HepG2 (cell line): ENCODE results near the gene PLCL1. TPM values are rescaled to one million over a fixed set of nuclear protein-coding genes. Genes with fewer than 3 reads are reported as not detected.

Source experiments
- ATAC-seq: fragments of 200-7000 bp; cut with Tn5 transposase; 3 replicates; pipeline ENCODE4 v1.9.1; 2020; ENCODE audit warnings: mild to moderate bottlenecking, moderate library complexity
- BruUV-seq: library from RNA; stranded (reverse); fragments of 400-500 nt; replicated peaks from 2 replicates; lab custom pipeline; 2021; lab: Mats Ljungman, UMichigan
- CTCF ChIA-PET: fragments of 300-600 bp; formaldehyde crosslinking; extraction: SDS; loops from one replicate; lab custom pipeline; 2021; ENCODE audit warnings: low total read pairs, inconsistent platforms, low intra/inter-chr PET ratio; lab: Yijun Ruan, JAX
- POLR2A ChIA-PET: fragments of 350-600 bp; sonication (Branson Sonifier 250); formaldehyde crosslinking; loops from one replicate; lab custom pipeline; 2020; ENCODE audit warnings: antibody characterized with exemption, inconsistent platforms; lab: Yijun Ruan, JAX
- DNase-seq: peaks from one replicate; pipeline ENCODE4 v3.0.0-alpha.2; 2015; ENCODE audit warnings: low spot score
- FAIRE-seq: peaks from 3 replicates; lab custom pipeline; 2011; peaks lifted over from hg19 to GRCh38; lab: Jason Lieb, UNC
- H2AFZ ChIP-seq: one replicate; pipeline ENCODE4 v1.6.1; 2011; ENCODE audit warnings: low read length, inconsistent platforms
- H3K27ac ChIP-seq: fragments of 300-600 bp; 3 replicates; pipeline ENCODE4 v1.8.0; 2011; ENCODE audit warnings: mixed run types, mild to moderate bottlenecking, mixed read lengths, low read length, inconsistent platforms; ENCODE audit not compliant: insufficient read depth; ENCODE audit errors: extremely low read length
- H3K27me3 ChIP-seq, 2 experiments: fragments of 200-600 bp in 1 of 2; 2 replicates in 1 of 2; 3 replicates in 1 of 2; pipeline versions ENCODE4 v1.6.0 to v1.8.0; 2011; ENCODE audit warnings: low read length in 2 of 2, mild to moderate bottlenecking in 2 of 2, moderate library complexity in 2 of 2, inconsistent platforms in 1 of 2; ENCODE audit not compliant: insufficient read depth in 2 of 2, control insufficient read depth in 1 of 2
- H3K36me3 ChIP-seq, 2 experiments: fragments of 200-600 bp in 1 of 2; replicated peaks in 1 of 2; 2 replicates in 1 of 2; 3 replicates in 1 of 2; pipeline versions ENCODE4 v1.5.1 to v1.8.0; 2011; ENCODE audit warnings: low read length in 2 of 2, inconsistent platforms in 1 of 2; ENCODE audit not compliant: insufficient read depth in 2 of 2, control insufficient read depth in 1 of 2
- H3K4me1 ChIP-seq: 2 replicates; pipeline ENCODE4 v1.5.1; 2012; ENCODE audit warnings: low read length, inconsistent platforms; ENCODE audit not compliant: insufficient read depth
- H3K4me2 ChIP-seq: 2 replicates; pipeline ENCODE4 v1.6.0; 2011; ENCODE audit warnings: low read depth, low read length, inconsistent platforms
- H3K4me3 ChIP-seq, 3 experiments: fragments of 200-600 bp in 1 of 3; sonication (generic), shearing (Covaris generic) in 1 of 3; replicated peaks in 1 of 3; 2 replicates each; pipeline ENCODE4 v1.5.1; 2011 to 2016; ENCODE audit warnings: low read length in 3 of 3, inconsistent platforms in 2 of 3, low read depth in 2 of 3, mild to moderate bottlenecking in 2 of 3, control low read depth in 1 of 3, mixed read lengths in 1 of 3; ENCODE audit not compliant: insufficient read depth in 1 of 3
- H3K79me2 ChIP-seq: one replicate; pipeline ENCODE4 v1.6.1; 2011; ENCODE audit warnings: low read length, inconsistent platforms; ENCODE audit not compliant: insufficient read depth
- H3K9ac ChIP-seq: 2 replicates; pipeline ENCODE4 v1.6.0; 2011; ENCODE audit warnings: mild to moderate bottlenecking, low read depth, low read length, inconsistent platforms; ENCODE audit not compliant: insufficient read depth
- H3K9me3 ChIP-seq: 2 replicates; pipeline ENCODE4 v1.5.1; 2012; ENCODE audit warnings: mild to moderate bottlenecking, low read length
- H4K20me1 ChIP-seq: 2 replicates; pipeline ENCODE4 v1.6.0; 2011; ENCODE audit warnings: inconsistent platforms, mild to moderate bottlenecking, low read length, moderate library complexity; ENCODE audit not compliant: insufficient read depth
- JUND ChIP-seq: sonication (generic); formaldehyde crosslinking; IDR thresholded peaks from 2 replicates; pipeline ENCODE4 v1.8.0; 2022; ENCODE audit warnings: mild to moderate bottlenecking, missing genetic modification reagents
- NCOA2 ChIP-seq: sonication (generic); formaldehyde crosslinking; IDR thresholded peaks from 2 replicates; pipeline ENCODE4 v1.8.0; 2022; ENCODE audit warnings: inconsistent platforms
- PCBP2 ChIP-seq: fragments of 200-400 bp; formaldehyde crosslinking; optimal IDR thresholded peaks from 2 replicates; pipeline ENCODE3; 2018; ENCODE audit warnings: low read length, low read depth; ENCODE audit not compliant: poor library complexity, severe bottlenecking
- ZBTB20 ChIP-seq: sonication (generic); formaldehyde crosslinking; IDR thresholded peaks from 2 replicates; pipeline ENCODE4 v1.8.1; 2023; ENCODE audit warnings: missing genetic modification reagents, low read depth, mild to moderate bottlenecking, borderline replicate concordance
- WGBS: methylation state at CpG from one replicate; pipeline ENCODE4 v1.1.6; 2017; ENCODE audit warnings: low lambda C conversion rate; 5-methylcytosine and 5-hydroxymethylcytosine counted together
- in situ Hi-C: cut with HindIII; loops from 2 replicates; pipeline ENCODE4 v1.10.0; 2017; ENCODE audit warnings: low pct_unique_long_range_greater_than_20kb; ENCODE audit not compliant: extremely low pct_ligation_motif_present
- intact Hi-C: fragments of 100-400 bp; cut with micrococcal nuclease; formaldehyde crosslinking; loops from one replicate; pipeline ENCODE4 v1.10.0; 2022; ENCODE audit not compliant: unreplicated experiment
- polyA plus RNA-seq, 8 experiments: library from polyadenylated mRNA; depleted of rRNA in 3 of 8; stranded (reverse) in 7 of 8; unstranded in 1 of 8; fragments of >200 nt; fragmentation: Illumina TruSeq in 4 of 8; extraction: Trizol in 4 of 8; gene quantifications; 2 replicates each; pipeline versions ENCODE4 v1.2.1 to v1.2.3, GENCODE V29; 2011 to 2016; ENCODE audit warnings: low read depth in 4 of 8, missing spikeins in 1 of 8, mixed read lengths in 1 of 8; ENCODE audit not compliant: insufficient read depth in 1 of 8
- total RNA-seq, 5 experiments: library from RNA; depleted of rRNA; stranded (reverse); fragments of >200 nt; fragmentation: Illumina TruSeq; extraction: Trizol; gene quantifications; 2 replicates each; pipeline ENCODE4 v1.2.3, GENCODE V29; 2016; ENCODE audit warnings: low read depth in 1 of 5
- TF ChIP-seq, protein P1 (sequence below), 2 experiments: sonication (generic) in 1 of 2; formaldehyde crosslinking in 1 of 2; IDR thresholded peaks; 2 replicates each; pipeline versions ENCODE4 v1.6.1 to v1.9.0; 2014 to 2022; ENCODE audit warnings: antibody characterized with exemption in 1 of 2, borderline replicate concordance in 1 of 2, inconsistent platforms in 1 of 2, low read depth in 1 of 2, missing genetic modification reagents in 1 of 2

The PLCL1 gene
- total and polyA plus RNA-seq, 2 of the 13 experiments (the other 11 are each of a cell fraction or from before 2014, with no cell fraction given), result not detected

DNA sequence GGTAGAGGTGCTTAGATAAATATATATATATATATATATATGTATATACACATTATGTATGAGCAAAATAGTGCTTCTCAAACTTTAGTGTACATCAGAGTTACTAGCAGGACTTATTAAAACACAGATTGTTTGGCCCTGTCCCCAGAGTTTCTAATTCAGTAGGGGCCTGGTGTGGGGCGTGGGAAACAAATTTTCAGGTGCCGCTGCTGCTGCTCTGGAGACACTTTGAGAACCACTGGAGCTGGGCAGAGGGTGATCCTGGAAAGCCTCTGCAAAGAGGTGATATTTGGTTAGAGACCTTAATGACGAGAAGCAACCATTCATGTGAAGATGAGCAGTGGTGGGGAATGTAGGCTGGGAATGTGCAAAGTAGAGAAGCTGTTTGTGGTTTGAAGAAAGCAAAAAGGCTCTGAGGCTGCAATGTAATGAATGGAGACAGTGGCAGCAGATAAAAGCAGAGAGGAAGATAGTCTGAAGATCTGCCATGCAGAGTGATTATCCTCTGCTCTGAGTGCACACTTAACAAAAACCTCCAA, 142.9 kb downstream of the PLCL1 start:
- no peaks in the 10 kb centered on the region for H3K79me2 ChIP-seq
- H3K9me3 ChIP-seq, result no peaks in the 10 kb centered on the region
- H3K27ac ChIP-seq, result no peak overlapping the region
- no peak for FAIRE-seq
- in situ Hi-C loops (no loop called here), intact Hi-C loops (no loop called here)
- no peaks in the 10 kb centered on the region for H4K20me1 ChIP-seq
- H3K4me3 ChIP-seq, result no peak overlapping the region
- CTCF ChIA-PET, result no interaction called here
- no peak overlapping the region for H3K9ac ChIP-seq
- H3K27me3 ChIP-seq, result no peaks in the 10 kb centered on the region
- no peak overlapping the region for H2AFZ ChIP-seq
- ATAC-seq, result no peak
- TF ChIP-seq PCBP2 (no peak), JUND (CRISPR knock-in tag) (no peak)
- TF ChIP-seq, all 625 proteins: peak for 0
- 0% methylated on average over 3 of the region's 3 CpGs for WGBS
- Histone ChIP-seq H3K36me3 (no peaks in the 10 kb centered on the region), H3K4me1 (no peaks in the 10 kb centered on the region), H3K4me2 (no peak overlapping the region)
- POLR2A ChIA-PET, result no interaction called here
- DNase-seq, result no peak
- no TSS peak for BruUV-seq

DNA sequence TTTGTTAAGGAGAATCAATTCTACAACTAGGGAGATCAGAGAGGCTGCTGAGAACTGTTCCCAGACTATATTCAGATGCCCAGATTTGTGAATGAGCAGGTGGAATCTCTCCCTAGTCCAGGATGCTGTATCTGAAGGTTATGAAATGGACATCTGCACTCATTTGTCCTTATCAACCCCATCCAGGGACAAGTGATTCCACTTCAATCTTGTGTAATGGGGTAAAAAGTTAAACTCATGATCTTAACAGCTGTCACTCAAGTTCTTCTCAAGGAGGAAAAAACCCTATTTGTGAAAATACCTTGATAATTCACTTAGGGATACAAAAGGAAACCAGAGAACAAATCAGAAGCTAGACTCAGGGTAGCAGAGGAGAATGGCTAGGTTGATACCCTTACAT, 144.8 kb downstream of the PLCL1 start:
- Histone ChIP-seq H3K36me3 (no peaks in the 10 kb centered on the region), H2AFZ (no peak overlapping the region), H4K20me1 (no peaks in the 10 kb centered on the region), H3K4me3 (no peak overlapping the region), H3K4me1 (no peaks in the 10 kb centered on the region), H3K9ac (no peak overlapping the region), H3K79me2 (no peaks in the 10 kb centered on the region), H3K9me3 (no peaks in the 10 kb centered on the region), H3K27me3 (no peaks in the 10 kb centered on the region), H3K27ac (no peak overlapping the region), H3K4me2 (no peak overlapping the region)
- CTCF ChIA-PET, result no interaction called here
- POLR2A ChIA-PET, result no interaction called here
- FAIRE-seq (no peak), DNase-seq (no peak), ATAC-seq (no peak)
- intact Hi-C loops, result no loop called here
- TF ChIP-seq, protein P1, sequence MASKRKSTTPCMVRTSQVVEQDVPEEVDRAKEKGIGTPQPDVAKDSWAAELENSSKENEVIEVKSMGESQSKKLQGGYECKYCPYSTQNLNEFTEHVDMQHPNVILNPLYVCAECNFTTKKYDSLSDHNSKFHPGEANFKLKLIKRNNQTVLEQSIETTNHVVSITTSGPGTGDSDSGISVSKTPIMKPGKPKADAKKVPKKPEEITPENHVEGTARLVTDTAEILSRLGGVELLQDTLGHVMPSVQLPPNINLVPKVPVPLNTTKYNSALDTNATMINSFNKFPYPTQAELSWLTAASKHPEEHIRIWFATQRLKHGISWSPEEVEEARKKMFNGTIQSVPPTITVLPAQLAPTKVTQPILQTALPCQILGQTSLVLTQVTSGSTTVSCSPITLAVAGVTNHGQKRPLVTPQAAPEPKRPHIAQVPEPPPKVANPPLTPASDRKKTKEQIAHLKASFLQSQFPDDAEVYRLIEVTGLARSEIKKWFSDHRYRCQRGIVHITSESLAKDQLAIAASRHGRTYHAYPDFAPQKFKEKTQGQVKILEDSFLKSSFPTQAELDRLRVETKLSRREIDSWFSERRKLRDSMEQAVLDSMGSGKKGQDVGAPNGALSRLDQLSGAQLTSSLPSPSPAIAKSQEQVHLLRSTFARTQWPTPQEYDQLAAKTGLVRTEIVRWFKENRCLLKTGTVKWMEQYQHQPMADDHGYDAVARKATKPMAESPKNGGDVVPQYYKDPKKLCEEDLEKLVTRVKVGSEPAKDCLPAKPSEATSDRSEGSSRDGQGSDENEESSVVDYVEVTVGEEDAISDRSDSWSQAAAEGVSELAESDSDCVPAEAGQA (IDR thresholded peaks at IDR 0.05; ENCODE audit: low read depth), result no peak
- TF ChIP-seq, protein P1 (CRISPR knock-in tag; IDR thresholded peaks at IDR 0.05; ENCODE audit: borderline replicate concordance), result no peak
- TF ChIP-seq NCOA2 (CRISPR knock-in tag), result no peak
- no peak for TF ChIP-seq ZBTB20 (CRISPR knock-in tag)
- no TSS peak for BruUV-seq
- in situ Hi-C loops, result no loop called here
